Hepatic stellate cell (primary cell): ENCODE results near the gene NLGN4X.

Source experiments
- DNase-seq: peaks from one replicate; pipeline ENCODE4 v3.0.0; 2011; ENCODE audit warnings: low spot score

NLGN4X gene

DNA sequence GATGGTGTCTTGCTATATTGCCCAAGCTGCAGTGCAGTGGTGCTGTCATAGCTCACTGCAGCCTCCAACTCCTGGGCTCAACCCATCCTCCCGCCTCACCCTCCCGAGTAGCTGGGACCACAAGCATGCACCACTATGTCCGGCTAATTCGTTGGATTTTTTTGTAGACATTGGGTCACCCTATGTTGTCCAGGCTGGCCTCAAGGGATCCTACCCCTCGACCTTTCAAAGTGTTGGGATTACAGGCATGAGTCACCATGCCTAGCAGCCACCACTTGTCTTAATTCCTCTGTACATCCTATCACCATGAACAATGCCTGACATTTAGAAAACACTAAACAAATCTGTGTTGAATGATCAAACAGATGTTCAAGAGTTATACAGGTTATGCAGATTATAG is 76.7 kb downstream of the NLGN4X start:
- DNase-seq = no peak

DNA sequence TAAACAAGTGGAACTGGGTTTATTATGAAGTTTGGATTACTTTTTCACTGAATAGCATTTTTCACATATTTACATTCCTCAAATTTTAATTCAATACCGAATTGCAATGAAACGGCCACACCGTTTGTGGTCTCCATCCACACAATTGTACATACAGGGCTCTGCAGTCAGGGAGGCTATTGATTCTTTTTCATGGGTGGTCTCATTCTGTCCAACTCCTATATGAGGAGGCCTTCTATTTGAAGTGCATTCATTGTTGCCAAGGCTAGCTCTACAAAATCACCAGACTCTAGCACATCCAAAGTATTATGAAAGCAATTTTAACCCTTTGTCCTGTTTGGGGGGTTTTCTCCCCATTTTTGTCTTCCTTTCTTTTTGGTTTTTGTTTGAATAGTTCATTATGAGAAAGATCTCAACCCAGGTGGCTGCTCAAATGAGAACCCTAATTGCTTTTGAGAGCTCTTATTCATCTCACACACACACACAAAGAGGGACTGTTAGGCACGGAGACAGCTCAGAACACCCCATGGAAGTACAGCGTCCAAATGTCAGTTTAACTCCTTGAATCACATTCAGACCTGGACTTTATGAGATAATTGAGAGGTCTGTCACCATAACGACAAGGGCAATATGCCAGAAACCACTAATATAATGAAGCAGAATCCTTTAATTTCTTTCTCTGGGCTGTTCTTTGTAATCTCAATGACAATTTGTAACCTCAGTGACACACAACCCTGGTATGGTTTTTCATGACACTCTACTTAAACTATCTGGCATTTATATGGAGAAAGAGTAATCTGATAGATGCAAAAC is 79.4 kb downstream of the NLGN4X start:
- no peak for DNase-seq

DNA sequence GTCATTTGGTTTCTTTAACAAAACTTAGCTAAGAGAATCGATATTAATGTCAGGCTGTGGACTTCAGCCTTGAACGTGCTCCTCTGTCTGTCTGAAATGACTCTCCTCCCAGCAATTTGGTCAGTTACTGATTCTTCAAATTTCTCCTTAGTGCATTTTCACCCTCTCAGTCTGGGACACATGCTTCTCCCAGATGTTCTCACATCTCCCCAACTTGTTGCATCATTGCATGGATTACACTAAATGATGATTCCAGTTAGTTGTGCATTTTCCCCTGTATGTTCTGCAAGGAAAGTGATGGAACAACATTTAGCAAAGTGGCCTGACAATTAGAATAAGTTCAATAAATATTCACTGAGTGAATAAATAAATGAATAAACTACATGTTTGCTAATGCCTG is 94.4 kb downstream of the NLGN4X start:
- DNase-seq = no peak

DNA sequence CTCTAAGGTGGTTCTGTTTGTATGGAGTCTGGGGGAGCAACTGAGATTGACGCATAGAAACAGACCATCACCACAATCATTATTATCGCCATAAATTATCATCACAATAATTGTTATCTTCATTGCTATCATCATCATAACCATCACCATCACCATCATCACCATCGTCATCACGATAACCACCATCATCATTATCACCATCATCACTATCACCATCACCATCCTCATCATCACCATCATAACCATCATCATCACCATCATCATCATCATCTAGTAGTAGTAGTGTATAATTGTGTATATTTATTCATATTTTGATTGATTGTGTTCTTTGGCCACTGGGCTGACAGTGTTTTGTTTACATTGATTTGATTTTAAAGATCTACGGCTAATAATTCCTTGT is 95.7 kb downstream of the NLGN4X start:
- DNase-seq = no peak

DNA sequence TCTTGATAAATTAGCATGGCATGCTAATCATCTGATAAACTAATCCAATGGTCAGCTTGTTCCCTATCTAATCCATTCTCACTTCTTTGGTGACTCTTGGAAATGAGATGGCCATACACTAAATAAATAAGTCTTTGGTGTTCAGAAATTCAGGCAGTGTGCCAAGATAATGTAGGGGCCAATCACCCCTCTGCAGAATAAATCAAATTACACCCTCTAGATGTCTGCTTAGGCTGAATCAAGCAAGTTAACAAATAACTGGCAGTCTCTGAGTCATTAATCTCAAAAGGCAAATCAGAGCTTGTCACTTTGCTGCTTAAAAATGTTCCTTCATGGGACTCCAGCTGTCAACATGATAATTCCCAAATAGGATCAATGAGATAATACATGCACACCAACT is 97.4 kb downstream of the NLGN4X start:
- DNase-seq = no peak

DNA sequence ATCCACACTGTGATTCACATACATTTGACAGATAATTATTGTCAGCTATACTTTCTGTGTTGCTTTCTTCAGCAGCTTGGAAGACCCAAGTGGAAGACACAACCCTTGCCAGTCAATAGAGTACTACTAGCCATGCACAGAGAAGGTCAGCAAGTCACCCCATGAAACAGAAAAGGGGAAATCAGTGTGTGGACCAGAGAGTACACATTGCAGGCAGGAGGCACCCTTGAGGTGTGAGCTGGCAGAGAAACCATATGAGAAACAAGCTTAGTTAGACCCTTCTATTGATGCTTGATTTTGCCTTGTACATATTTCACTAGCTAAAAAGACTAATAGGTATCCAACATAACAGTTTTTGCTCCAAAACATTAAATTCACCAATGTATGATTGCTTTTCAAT is 99.5 kb downstream of the NLGN4X start:
- DNase-seq = no peak

DNA sequence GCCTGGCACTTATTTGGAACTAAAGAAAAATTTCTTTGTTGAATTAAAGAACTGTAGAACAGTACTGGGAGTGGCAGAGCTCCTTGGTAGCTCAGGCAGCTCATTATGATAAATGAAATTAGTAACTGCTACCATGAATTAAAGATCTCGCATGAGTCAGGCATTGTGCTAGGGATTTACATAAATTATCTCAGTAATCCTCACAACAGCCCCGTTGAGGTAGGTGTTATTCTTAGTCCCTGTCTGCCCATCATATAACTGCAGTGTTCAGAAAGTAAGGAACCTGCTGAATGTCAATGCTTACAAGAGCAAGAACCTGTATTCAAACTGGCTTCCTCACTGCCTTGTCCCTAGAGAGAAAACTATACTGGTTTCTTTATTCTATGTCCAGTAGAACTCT is 108.3 kb downstream of the NLGN4X start:
- no peak for DNase-seq

DNA sequence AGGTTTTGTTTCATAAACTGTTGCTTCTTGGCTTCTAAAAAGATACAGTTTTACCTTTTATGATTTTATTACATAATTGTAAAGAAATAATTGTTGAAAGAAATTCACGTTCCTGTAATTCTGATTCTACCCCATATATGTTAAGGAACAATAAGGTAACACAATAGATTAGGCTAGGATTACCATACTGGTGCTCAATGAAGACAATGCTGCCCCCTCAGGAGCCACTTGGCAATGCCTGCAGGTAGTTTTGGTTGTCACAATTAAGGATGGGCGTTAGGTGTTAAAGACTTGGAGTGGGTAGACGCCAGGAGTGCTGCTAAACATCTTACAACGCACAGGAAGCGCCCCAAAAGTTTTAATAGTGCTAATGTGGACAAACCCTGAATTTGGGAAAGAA is 133.2 kb downstream of the NLGN4X start:
- no peak for DNase-seq

DNA sequence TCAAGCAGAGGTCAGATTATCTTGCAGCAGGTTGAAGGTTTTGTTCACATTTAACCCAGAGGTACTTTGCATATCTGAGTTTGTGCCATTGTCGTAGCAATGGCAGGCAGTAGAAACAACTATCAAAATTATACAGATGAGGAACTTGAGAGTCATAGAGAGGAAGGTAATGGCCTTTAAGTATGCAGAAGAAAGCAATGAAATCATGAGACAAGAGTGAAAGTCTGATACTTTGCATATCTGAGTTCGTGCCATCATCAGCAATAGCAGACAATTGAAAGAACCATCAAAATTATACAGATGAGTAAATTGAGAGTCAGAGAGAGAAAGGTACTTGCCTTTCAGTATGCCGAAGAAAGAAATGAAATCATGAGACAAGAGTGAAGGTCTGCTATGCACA is 154.1 kb downstream of the NLGN4X start:
- no peak for DNase-seq

DNA sequence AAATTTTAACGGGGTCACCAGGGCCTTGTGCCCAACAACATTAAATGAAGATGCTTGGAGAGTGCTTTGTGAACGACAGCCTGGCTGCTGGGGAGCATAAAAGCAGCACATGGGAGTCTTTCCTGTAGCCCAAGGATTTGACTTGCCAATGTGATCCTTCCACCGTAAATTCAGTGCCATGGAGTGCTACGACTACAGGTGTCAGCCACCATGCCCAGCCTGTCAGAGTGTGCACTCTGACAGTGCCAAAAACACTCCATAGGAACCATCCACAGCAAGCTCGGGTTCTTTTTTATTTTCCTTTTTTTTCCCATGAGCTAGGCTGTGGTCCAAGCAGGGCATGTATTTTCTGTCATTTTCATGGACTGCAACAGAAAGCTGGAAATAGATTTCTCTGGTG is 156.9 kb downstream of the NLGN4X start:
- DNase-seq = no peak

DNA sequence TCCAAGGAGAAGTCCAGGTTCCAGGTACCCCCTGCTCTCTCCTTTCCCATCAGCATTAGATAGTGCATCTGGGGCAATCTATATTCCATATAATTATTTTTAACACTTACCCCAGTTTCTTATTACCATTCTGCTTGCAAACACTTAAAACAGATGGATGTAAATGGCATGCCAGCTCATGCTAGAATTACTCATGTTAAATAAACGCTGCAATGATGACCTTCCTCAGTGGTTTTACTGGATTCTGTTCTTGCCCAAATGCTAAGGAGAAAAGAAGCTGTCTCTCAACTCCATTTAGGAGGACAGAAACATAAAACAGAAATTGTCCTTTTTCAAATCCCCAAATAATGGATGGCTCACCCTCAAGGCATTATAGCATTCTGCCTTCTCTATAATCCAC is 161.1 kb downstream of the NLGN4X start:
- no peak for DNase-seq

DNA sequence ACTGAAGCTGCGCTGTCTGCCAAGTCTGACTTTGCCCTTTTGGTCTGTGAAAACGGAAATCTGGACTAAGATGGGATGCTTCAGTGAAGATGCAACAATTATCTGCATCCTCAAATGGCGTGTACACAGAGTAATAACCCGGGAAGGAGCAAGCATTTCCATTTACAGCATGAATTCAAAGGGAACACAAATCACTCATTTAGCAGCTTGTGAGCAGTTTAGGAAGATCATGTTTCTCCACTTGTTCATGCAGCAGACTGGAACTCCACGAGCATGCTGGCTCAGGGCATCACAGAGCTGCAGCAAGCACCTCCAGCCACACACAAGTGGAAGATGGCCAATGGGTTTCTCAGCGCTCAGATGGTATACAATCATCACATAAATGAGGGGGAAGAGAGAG is 175.5 kb downstream of the NLGN4X start:
- no peak for DNase-seq

DNA sequence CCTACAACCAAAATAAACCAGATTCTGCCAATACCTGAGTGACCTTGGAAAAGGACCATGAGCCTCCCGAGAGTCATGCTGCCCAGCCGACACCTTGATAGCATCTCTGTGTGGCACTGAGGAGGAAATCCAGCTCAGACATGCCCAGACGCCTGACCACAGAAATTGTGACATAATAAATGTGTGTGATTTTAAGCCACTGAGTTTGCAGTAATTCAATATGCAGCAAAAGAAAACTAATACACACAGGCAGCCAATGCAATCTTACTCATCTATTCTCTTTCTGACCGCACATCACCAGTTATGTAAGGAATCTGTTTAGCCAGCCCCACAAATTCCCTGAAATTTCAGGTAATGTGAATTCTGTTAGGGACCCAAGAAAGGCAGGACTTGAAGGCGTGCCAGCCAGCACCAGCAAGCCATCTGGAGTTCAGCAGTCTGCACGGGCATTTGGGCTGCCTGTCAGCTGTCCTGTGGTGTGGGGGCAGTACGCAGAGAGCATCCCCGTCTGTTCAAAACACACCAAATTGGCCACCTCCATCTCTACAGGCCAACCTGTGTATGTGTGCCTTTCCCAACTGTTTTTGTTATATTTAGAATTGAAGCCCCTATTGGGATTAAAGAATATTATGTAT is 176.4 kb downstream of the NLGN4X start:
- no peak for DNase-seq

DNA sequence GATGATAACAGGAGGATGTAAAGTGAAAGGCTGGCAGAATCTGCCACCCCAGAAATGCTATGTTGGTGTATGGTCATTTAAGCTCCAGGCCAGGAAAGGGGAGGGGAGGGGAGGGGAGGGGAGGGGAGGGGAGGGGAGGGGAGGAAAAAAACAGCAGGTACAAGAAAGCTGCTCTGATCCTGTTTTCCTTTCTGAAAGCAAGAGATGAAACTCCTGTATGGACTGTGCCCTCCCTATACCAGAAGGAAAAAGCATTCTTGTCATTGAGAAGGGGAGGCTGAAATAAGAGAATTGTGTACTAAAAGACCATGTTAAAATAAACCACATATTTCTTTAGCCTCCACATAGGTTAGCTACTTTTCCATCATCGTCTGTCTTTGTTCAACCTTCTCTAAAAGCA is 179.5 kb downstream of the NLGN4X start:
- no peak for DNase-seq

DNA sequence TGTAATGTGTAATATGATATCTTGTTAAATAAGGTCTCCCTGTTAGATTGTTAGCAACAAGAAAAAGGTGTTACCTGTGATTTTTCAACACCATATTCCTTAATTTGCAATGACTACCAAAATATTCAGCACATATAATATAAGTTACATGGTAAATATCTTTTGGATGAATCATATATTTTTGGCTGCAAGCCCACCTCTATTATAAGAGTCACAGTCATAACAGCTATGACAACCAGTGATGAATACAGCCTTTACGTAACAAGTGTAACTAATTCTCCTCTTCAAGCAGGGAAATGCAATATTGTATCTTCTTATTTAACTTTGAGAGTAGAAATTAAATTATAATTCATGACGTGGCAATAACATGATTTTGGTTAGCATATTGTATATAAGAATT is 187.0 kb downstream of the NLGN4X start:
- DNase-seq = no peak

DNA sequence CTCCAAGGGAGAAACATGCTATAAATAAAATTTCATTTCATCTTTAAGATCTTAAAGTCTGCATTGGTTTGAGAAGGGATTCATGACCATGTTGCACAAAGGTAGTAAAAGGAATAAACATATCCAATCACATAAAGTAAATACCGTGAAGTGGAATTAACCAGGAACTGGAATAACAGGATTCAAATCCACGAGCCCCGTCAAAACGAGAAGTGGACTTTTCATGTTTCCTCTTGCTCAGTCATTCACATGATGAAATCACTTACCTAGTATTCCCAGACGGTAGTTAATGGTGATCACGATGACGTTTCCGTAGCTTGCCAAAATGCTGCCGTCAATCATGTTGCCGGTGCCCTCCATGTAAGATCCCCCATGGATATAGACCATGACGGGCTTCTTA is 199.7 kb downstream of the NLGN4X start:
- DNase-seq = no peak

DNA sequence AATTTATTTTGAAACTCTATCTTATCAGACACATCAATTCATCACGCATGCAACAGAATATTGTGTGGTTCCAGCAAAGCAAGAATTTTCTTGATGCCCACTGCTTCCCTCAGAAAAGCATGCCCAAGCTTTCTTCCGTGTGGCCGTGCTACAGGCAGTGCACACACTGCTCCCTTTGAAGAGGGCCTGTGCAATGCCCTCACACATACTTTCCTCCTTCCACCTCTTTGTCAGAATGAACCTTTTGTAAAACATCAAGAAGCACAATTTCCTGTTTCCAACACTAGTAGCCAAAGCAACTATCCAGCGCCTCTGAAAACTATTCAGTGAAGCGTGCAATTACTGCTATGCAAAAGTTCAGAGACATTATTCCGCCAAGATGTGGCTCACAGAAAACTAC is 201.7 kb downstream of the NLGN4X start:
- DNase-seq = no peak

DNA sequence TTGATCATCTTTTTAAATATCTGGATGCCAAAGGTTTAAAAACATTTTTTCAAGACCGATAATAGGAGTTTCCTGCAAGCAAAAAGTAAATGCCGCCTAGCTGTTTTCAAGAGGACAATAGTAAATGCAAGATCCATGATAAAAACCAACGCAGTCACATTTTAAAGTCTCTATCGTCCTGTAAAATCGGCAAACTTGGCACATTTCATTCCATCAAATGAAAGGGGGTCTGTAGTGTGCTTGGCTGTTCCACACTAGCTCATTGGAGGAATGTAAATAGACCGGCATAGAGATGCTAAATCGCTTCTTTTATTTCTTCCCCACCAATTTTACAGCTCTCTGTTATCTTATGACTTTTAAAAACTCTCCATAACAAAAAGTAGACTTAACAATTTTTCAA is 202.2 kb downstream of the NLGN4X start:
- DNase-seq = no peak

DNA sequence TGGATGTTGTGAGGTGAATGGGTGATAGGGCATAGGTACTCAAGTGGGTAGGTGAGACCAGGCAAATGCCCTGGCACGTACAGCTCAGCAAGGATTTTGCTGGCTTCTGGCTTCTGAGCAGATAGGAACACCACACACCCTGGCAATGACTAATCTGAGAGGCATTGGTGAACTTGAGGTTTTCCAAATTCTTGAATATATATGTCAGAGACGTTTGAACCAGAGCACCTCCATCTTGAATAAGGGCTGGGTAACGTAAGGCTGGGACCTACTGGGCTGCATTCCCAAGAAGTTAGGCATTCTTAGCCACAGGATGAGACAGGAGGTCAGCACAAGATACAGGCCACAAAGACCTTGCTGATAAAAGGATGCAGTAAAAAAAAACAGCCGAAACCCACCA is 204.5 kb downstream of the NLGN4X start:
- no peak for DNase-seq

DNA sequence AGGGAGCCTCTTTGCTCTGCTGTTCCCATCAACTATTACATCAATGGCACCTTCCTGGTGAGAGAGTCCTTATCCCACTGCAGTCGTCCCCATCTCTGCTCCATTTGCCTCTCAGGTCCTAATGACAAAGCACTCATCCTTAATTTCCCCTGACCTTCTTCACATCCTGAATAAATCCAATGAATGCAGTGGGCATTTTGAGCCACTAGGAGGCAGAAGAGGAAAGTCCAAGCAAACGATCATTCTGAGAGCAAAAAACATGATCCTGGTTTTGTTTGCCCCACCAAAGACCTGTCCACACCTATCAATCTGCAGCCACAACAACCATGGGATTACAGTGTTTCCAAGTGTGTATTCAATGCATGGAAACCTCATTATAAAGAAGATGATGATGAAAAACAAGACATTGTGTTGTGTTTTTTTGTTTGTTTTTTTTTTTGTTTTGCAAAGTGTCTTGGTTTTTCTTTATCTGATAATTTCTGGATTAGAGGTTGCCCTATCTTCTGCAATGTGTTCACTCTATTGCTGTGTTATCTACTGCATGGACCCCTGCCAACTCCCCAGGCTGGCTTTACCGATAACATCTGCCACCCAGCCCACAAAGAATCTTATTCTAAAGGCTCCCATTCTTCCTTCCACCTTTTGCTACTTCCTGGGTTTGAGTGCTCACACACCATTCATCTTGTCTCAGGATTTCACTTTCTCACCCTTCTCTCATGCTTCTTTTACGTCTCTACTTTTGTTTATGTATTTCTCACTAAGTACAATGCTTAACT is 207.2 kb downstream of the NLGN4X start:
- no peak for DNase-seq

DNA sequence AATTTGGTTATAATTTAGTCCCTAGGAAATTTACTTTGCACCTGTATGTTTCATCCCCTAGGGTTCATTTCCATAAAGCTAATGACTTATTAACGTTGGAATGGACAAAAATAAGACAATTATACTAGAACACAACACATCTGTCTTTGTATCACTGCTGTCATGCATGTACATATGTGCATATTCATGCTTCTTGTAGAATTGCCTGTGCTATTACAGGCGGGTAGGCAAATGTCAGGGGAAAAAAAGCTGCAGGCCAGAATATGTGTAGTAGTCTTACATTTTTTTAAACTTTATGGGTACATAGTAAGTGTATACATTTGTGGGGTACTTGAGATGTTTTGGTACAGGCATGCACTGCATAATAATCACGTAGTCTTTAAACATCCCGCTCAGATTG is 209.6 kb downstream of the NLGN4X start:
- DNase-seq = no peak

DNA sequence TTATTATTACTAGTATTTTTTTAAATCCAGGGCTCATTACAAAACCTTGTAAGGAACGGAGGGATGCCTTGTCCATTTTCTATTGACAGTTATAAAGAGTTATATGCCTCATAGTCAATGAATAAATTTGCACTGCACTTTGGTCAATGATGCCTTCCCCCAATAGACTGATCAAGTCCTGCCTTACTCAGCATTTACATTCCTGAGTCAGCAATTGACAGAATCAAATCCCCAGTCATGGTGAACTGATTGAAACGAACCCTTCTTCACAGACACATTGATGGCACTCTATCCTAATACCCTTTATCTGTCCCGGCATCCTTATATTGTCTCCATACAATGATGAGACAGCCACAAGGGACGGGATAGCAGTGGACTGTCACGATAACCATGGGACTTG is 213.2 kb downstream of the NLGN4X start:
- DNase-seq = no peak

DNA sequence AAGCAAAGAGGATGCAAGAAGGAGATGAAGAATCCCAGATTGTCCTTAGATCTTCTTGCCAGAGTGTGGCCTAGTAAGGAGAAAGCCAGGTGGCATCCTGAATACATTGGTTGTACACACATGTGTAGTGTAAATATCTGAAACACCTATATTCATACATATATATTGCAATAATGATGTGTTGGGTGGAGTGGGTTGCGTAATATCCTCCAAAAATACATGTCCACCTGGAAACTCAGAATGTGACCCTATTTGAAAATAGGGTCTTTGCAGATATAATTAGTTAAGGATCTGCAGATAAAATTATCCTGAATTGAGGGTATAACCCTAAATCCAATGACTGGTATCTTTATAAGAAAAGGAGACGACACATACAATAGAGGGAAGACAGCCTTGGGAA is 216.3 kb downstream of the NLGN4X start:
- no peak for DNase-seq
